GM19467 (cell line): ENCODE results near the gene RIPOR3.
"Not testable (repeated sequence)": the region's sequence is repeated elsewhere in the genome, so short reads cannot be mapped to it uniquely, and the experiment has no call there.

ENCODE experiments used
- ATAC-seq: cut with Tn5 transposase; IDR thresholded peaks from one replicate; pipeline ENCODE4 v1.9.1; 2021; ENCODE audit warnings: mild to moderate bottlenecking, moderate library complexity; ENCODE audit not compliant: unreplicated experiment

RIPOR3 gene

DNA sequence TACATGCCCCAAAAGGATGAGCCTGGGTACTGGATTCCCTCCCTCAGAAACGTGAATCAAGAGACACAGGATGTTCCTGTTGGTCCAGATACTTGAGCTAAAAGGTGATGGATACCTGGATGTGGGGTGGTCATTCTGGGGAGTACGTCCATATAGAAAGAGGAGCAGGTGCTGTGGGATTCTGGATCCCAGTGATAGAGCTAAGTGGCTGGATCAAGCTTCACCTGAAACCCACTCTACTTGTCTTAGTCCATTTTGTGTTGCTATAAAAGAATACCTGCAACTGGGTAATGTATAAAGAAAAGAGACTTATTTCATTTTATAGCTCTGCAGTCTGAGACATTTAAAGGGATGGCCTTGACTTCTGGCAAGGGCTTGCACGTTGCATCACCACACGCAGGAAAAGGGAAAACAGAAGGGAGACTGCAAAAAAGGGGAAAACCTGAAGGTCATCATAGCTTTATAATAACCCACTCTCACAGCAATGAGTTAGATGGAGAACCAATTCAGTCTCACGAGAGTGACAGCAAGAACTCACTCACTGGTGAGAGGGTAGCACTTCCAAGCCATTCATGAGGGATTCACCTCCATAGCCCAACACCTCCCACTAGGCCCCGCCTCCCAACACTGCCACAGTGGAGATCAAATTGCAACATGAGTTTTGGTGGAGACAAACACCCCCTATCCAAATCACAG is 31.2 kb downstream of the RIPOR3 start:
- no peak for ATAC-seq

DNA sequence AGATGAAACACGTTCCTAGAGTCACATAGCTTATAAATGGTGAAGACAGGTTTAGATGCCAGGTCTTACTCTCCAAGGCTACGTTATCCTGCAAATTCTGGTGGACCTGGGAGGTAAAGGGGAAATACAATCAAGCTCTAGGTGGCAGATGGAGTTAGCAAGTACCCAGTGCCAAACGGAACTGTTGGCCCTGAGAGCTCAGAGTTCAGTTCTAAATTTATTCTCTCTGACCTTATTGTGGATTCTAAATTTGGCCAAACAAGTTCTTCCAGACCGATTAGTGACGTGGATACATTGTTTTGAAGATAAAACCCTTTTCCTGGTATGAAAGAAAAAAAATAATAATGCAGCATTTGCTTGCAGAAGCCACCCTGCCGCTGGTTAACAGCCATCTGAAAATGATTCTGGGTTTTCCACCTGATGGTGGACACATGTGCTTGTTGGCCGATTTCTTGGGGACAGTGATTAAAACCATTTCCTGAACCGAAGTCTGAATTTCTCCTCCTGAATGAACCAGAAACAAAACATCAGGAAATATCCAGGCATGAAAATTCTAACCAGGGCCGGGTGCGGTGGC is 32.5 kb downstream of the RIPOR3 start:
- ATAC-seq, result no peak

GRCh38 chr20:50655311-50655880 is 35.9 kb downstream of the RIPOR3 start:
- ATAC-seq, result no peak

DNA sequence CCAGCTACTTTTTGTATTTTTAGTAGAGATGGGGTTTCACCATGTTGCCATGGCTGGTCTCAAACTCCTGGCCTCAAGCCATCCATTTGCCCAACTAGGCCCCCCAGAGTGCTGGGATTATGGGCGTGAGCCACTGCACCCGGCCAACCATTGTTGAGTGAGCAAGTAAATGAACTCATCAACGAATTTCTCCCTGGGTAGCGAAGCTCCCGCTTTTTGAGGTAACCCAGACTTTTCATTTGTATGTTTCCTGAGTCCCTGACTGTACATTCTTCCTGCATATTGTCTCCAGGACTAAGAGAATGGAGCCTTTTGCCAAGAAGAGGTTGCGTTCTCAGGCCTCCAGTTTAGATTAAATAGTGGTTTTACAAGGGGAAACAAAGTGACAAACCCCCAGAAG is 36.4 kb downstream of the RIPOR3 start:
- no peak for ATAC-seq

DNA sequence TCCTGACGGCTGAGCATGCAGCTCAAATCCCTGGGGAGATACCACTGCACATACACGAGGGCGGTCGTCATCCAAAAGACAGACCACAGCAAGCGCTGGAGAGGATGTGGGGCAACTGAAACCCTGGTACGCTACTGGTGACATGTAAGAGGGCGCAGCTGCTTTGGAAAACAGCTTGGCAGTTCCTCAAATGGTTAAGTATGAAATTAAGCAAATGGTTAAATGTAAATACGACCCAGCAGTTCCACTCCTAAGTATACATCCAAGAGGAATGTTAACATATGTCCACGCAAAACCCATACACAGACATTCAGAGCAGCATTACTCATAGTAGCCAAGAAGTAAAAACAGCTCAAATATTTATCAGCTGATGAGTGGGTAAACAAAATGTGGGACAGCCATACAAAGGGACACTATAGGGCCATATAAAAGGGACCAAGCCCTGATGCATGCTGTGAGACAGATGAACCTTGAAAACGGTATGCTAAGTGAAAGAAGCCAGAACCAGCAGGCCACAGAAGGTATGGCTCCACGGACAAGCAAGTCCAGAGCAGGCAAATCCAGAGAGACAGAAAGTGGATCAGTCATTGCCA is 38.5 kb downstream of the RIPOR3 start:
- ATAC-seq, result no peak

DNA sequence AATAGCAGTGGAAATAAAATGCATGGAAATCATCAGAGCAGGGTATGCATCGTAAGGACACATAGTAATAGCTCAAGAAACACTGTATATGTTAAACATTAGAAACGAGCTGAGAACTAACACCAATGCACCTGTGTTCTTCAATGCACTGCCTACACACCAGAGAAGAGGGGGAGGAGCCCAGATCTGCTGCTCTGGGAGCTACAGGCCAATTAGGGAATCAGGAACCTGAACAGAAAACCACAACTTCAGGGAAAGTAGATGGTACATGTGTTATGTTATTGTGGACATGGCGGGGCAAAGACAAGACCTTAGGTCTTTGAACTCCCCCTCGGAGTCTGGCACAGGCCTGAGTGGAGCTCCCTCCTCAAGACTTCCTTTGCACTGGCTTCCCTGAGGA is 39.7 kb downstream of the RIPOR3 start:
- ATAC-seq, result no peak

GRCh38 chr20:50649590-50649989 is 41.8 kb downstream of the RIPOR3 start:
- no peak for ATAC-seq

- no peak for ATAC-seq
Measured at GRCh38 chr20:50648651-50649050, 42.7 kb downstream of the RIPOR3 start.

DNA sequence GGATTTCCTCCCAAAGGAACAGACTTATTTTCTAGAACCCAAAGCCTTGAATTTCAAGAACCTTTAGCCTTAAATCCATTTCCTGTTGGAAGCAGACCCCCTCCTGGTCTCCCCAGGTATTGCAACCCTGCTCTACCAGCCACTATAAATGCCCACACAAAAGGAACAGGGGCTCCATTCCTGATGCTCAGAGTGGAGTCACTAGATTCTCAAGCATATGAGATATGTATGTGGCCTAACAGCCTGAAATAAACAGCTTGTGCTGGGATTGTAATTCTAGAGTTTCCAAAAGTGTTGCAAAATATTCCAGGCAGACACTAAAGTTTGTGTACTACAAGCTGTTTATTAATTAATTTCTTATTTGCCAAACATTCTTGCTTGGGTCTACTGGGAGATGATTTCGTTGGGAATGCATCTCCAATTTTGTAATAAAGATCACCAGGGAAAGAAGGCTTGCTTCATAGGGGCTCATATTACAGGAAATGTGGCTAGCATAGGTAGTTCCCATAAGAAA is 44.8 kb downstream of the RIPOR3 start:
- no peak for ATAC-seq

DNA sequence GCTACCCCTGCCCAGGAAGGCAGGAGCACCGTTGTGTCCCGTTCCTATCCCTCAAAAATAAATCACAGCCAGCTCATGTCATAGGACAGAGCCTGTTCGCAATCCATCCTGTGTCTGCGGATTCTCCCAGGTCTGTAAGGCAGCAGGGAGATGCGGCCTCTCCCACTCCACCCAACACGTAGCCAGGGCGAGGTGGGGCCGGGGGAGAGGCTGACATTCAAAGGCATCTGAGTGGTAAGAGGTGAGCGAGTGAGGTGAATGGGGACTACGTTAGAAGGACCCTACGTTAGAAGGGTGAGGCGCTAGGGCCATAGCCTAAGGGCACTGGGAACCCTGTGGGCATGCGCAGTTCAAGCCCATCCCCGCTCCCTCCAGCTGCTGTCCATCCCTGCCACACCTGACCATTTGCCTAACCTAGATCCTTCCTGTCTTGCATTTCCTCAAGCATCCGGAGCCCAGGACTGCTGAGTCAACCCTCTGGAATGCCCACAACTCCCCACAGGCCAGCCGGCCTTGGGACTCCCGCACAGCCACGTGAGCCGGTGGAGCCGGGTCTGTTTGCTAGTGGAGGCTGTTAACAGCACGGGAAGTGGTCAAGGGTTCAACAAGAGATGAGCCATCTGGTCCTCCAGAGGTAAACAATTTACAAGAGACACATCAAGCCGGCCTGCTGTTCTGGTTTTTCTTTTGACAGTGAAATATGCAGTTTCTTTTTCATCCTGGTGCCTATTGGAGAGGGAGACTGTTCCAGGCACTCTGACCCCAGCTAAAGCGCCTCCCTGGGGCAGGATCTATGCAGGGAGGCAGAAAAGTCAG is 45.9 kb downstream of the RIPOR3 start:
- no peak for ATAC-seq

- ATAC-seq, result no peak
Measured at GRCh38 chr20:50642288-50642803, 49.0 kb downstream of the RIPOR3 start.

GRCh38 chr20:50641625-50642287 is 49.6 kb downstream of the RIPOR3 start:
- ATAC-seq, result not testable (repeated sequence)

DNA sequence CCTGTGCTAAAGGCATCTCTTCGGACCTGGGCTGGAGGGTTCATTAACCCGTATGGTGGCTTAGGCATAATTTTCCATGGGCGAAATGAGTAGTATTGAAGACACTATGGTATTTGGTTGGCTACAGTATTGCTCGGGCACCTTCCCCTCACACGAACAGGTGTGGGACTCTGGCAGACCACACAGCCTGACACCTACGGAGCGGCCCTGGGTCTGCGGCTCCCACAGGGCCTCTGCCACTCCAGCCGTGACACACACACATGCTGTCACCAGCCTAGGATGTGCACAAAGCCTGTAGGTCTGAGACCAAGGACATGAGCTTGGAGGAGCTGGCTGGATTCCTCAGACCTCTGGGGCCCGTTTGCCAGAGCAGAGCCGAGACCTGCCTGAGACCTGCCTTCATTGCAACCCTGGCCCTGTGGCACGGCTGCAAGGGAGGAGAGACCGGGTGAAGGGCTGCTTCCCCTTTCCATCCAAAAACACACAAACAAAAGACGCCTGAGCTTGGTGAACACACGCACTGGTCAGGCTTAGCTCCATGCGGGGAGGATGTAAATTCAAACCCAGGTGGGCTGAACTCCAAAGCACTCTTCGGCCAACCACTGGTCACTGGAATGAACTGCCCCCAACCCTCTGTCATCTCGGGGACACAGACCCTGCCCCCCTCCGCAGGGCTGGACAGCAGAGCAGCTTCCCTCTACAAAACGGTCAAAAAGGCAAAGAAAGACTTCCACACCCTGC is 51.2 kb downstream of the RIPOR3 start:
- ATAC-seq, result not testable (repeated sequence)

DNA sequence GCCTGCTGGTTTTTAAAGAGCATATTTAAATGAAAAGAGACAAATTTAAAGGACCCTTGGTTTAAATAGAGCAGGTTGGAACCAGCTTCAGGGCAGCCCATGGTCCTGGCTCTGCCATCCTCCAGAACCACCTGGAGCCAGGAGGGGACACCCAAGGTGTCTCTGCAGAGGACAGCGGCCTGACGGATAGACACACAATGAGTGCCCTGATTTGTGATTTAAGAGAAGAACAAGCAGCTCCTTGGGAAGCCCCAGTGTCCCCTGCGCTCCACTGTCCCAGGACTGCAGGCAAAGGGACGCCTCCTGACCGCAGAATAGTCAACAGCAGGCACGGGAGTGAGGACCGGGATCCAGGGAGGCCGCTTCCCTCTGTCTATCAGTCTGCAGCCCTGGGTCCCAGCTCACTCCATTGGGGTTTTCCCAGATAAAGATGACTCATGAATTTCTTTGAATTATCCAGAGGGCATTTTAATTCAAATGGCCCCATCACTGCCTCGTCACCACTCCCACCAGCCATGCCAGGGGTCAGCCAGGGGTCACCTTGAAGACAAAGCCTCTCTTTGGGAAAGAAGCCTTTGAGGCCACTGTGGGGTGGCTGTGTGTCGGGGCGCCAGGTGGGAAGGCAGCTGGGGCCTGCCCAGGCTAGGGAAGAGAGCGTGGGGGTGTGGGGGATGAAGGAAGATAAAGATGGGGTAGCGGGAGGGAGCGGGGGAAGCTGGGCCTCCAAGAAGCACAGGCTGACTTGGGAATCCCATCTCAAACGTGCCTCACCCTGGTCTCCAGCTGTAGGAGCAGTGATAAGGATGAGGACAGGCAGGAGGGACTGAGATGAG is 53.1 kb downstream of the RIPOR3 start:
- ATAC-seq, result not testable (repeated sequence)

DNA sequence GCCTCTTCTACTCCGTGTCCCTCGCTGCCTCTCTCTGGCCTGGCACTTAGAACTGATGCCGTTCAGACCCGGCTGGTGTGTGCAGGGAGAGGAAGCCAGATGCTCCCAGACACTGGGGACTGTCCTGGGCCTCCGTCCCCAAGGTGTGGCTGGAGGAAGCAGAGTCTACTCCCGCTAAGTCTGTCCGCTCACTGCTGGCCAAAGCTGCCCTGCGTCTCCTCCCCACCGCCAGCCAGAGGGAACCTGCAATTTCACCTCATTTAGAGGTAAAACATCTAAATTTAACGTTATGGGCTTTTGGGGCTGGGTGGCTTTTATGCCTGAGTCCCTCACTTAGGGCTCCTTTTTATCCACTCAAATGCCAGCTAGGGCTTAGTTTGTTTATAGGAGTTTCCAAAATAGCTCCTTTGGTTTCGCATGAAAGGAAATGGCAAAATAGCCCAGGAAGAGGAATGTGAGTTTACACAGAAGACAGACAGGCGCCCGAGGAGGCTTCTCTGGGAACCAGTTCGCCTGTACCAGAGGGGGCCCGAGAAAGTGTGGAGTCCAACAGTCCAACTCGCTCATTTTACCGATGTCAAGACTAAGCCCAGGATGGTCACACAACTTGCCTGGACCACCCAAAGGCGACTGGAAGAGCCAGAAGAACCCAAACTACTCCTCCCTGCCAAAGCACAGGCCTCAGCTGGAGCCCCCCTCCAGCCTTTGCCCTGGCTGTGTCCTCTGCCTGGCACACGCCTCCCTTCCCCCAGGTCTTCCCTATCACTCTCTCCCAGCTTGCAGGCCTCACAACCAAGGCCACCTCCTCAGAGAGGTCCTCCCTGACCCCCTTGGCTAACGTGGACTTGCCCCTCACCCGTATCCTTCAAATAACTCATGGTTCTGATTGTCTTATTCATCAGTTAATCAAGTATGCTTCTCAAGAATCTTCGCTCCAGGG is 54.5 kb downstream of the RIPOR3 start:
- ATAC-seq, result no peak

DNA sequence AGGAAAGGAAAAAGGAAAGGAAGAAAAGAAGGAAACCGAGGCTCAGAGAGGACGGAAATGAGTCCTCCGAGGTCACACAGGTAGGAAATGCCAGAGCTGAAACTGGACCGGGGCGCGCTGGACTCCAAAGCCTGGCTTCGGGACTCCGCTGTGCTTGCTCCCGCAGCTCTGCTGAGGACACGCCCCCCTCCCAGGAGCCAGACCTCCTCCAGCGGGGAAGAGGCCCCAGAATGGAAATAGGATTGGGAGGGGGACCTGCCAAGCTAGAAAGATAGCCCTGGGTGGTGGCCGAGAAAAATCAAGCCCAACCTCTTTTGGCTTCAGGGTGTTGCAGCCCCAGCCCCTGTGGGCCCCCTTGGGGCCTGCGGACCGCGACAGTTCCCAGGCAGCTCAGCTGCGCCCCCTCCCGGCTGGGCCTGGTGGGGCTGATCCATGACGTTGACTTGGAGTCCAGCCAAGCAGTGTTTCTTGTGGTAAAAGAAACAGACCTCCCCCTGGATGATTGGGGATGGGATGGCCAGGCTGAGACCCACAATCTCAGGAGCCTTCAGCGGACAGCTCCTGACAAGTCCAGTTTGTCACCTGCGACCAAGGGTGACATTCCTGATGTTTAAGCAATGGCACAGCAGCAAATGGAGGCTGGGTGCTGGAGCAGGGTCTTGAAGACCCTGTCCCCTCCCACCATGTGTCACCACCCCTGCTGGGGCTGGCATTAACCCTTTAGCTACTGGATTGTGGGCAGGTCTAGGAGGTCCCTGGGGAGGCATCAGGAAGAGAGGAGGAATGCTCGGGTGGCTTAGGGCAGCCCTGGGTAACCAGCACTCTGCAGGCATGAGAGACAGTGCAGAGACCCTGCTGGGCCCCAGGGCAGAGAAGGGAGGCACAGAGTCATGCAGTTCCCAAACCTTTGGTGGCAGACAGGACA is 55.4 kb downstream of the RIPOR3 start:
- ATAC-seq, result no peak
